HepG2 (cell line): Measurements from ENCODE around the gene RARS2. TPM values are rescaled to one million over a fixed set of nuclear protein-coding genes. Genes with fewer than 3 reads are reported as not detected.

Experiments
- ATAC-seq: fragments of 200-7000 bp; cut with Tn5 transposase; 3 replicates; pipeline ENCODE4 v1.9.1; 2020; ENCODE audit warnings: mild to moderate bottlenecking, moderate library complexity
- Bru-seq: library from RNA; stranded (reverse); fragments of 400-500 nt; gene quantifications from one replicate; lab custom pipeline; 2021; lab: Mats Ljungman, UMichigan
- BruChase-seq, 2 experiments: library from RNA; stranded (reverse); fragments of 400-500 nt; gene quantifications; one replicate each; lab custom pipeline; 2021; lab: Mats Ljungman, UMichigan
- BruUV-seq: library from RNA; stranded (reverse); fragments of 400-500 nt; replicated peaks from 2 replicates; lab custom pipeline; 2021; lab: Mats Ljungman, UMichigan
- CTCF ChIA-PET: fragments of 300-600 bp; formaldehyde crosslinking; extraction: SDS; loops from one replicate; lab custom pipeline; 2021; ENCODE audit warnings: low total read pairs, inconsistent platforms, low intra/inter-chr PET ratio; lab: Yijun Ruan, JAX
- POLR2A ChIA-PET: fragments of 350-600 bp; sonication (Branson Sonifier 250); formaldehyde crosslinking; loops from one replicate; lab custom pipeline; 2020; ENCODE audit warnings: antibody characterized with exemption, inconsistent platforms; lab: Yijun Ruan, JAX
- DNase-seq: peaks from one replicate; pipeline ENCODE4 v3.0.0-alpha.2; 2015; ENCODE audit warnings: low spot score
- FAIRE-seq: peaks from 3 replicates; lab custom pipeline; 2011; peaks lifted over from hg19 to GRCh38; lab: Jason Lieb, UNC
- H2AFZ ChIP-seq: one replicate; pipeline ENCODE4 v1.6.1; 2011; ENCODE audit warnings: low read length, inconsistent platforms
- H3K27ac ChIP-seq: fragments of 300-600 bp; 3 replicates; pipeline ENCODE4 v1.8.0; 2011; ENCODE audit warnings: mixed run types, mild to moderate bottlenecking, mixed read lengths, low read length, inconsistent platforms; ENCODE audit not compliant: insufficient read depth; ENCODE audit errors: extremely low read length
- H3K27me3 ChIP-seq, 2 experiments: fragments of 200-600 bp in 1 of 2; 2 replicates in 1 of 2; 3 replicates in 1 of 2; pipeline versions ENCODE4 v1.6.0 to v1.8.0; 2011; ENCODE audit warnings: low read length in 2 of 2, mild to moderate bottlenecking in 2 of 2, moderate library complexity in 2 of 2, inconsistent platforms in 1 of 2; ENCODE audit not compliant: insufficient read depth in 2 of 2, control insufficient read depth in 1 of 2
- H3K36me3 ChIP-seq, 2 experiments: fragments of 200-600 bp in 1 of 2; replicated peaks in 1 of 2; 2 replicates in 1 of 2; 3 replicates in 1 of 2; pipeline versions ENCODE4 v1.5.1 to v1.8.0; 2011; ENCODE audit warnings: low read length in 2 of 2, inconsistent platforms in 1 of 2; ENCODE audit not compliant: insufficient read depth in 2 of 2, control insufficient read depth in 1 of 2
- H3K4me1 ChIP-seq: 2 replicates; pipeline ENCODE4 v1.5.1; 2012; ENCODE audit warnings: low read length, inconsistent platforms; ENCODE audit not compliant: insufficient read depth
- H3K4me2 ChIP-seq: 2 replicates; pipeline ENCODE4 v1.6.0; 2011; ENCODE audit warnings: low read depth, low read length, inconsistent platforms
- H3K4me3 ChIP-seq, 3 experiments: fragments of 200-600 bp in 1 of 3; sonication (generic), shearing (Covaris generic) in 1 of 3; replicated peaks in 1 of 3; 2 replicates each; pipeline ENCODE4 v1.5.1; 2011 to 2016; ENCODE audit warnings: low read length in 3 of 3, inconsistent platforms in 2 of 3, low read depth in 2 of 3, mild to moderate bottlenecking in 2 of 3, control low read depth in 1 of 3, mixed read lengths in 1 of 3; ENCODE audit not compliant: insufficient read depth in 1 of 3
- H3K79me2 ChIP-seq: one replicate; pipeline ENCODE4 v1.6.1; 2011; ENCODE audit warnings: low read length, inconsistent platforms; ENCODE audit not compliant: insufficient read depth
- H3K9ac ChIP-seq: 2 replicates; pipeline ENCODE4 v1.6.0; 2011; ENCODE audit warnings: mild to moderate bottlenecking, low read depth, low read length, inconsistent platforms; ENCODE audit not compliant: insufficient read depth
- H3K9me3 ChIP-seq: 2 replicates; pipeline ENCODE4 v1.5.1; 2012; ENCODE audit warnings: mild to moderate bottlenecking, low read length
- H4K20me1 ChIP-seq: 2 replicates; pipeline ENCODE4 v1.6.0; 2011; ENCODE audit warnings: inconsistent platforms, mild to moderate bottlenecking, low read length, moderate library complexity; ENCODE audit not compliant: insufficient read depth
- AGO2 ChIP-seq: fragments of 200-400 bp; formaldehyde crosslinking; optimal IDR thresholded peaks from 2 replicates; pipeline ENCODE3; 2017; ENCODE audit warnings: mild to moderate bottlenecking, low read depth, low read length, moderate library complexity
- E2F5 ChIP-seq: sonication (generic); formaldehyde crosslinking; conservative IDR thresholded peaks from 2 replicates; pipeline ENCODE4 v1.4.0; 2020; ENCODE audit warnings: missing genetic modification reagents
- FOXA1 ChIP-seq, 2 experiments: fragments of 450-650 bp in 1 of 2; sonication (generic) in 1 of 2; formaldehyde crosslinking in 1 of 2; IDR thresholded peaks; 2 replicates each; pipeline versions ENCODE4 v1.4.0 to v1.6.1; 2016 to 2020; ENCODE audit warnings: missing genetic modification reagents in 1 of 2
- HNRNPUL1 ChIP-seq: fragments of 200-400 bp; formaldehyde crosslinking; IDR thresholded peaks from 2 replicates; pipeline ENCODE4 v1.6.1; 2017; ENCODE audit warnings: low read depth, mild to moderate bottlenecking, low read length, moderate library complexity
- KLF12 ChIP-seq: sonication (generic); formaldehyde crosslinking; IDR thresholded peaks from 2 replicates; pipeline ENCODE4 v1.4.0; 2020; ENCODE audit warnings: missing genetic modification reagents, borderline replicate concordance
- POLR2A ChIP-seq, 2 experiments: IDR thresholded peaks; 2 replicates each; pipeline ENCODE4 v1.6.1; 2011; ENCODE audit warnings: low read depth in 2 of 2, low read length in 2 of 2, mild to moderate bottlenecking in 1 of 2, moderate library complexity in 1 of 2; ENCODE audit not compliant: insufficient read depth in 1 of 2
- SALL2 ChIP-seq: sonication (generic); formaldehyde crosslinking; IDR thresholded peaks from 2 replicates; pipeline ENCODE4 v1.8.1; 2023; ENCODE audit warnings: mild to moderate bottlenecking, missing genetic modification reagents, inconsistent platforms
- TFE3 ChIP-seq: IDR thresholded peaks from 2 replicates; pipeline ENCODE4 v1.6.1; 2016
- ZBTB38 ChIP-seq: sonication (generic); formaldehyde crosslinking; IDR thresholded peaks from 2 replicates; pipeline ENCODE4 v1.5.1; 2020; ENCODE audit warnings: mild to moderate bottlenecking, missing genetic modification reagents
- ZBTB8A ChIP-seq: sonication (generic); formaldehyde crosslinking; IDR thresholded peaks from 2 replicates; pipeline ENCODE4 v1.4.0; 2020; ENCODE audit warnings: mild to moderate bottlenecking, low read depth, missing genetic modification reagents, borderline replicate concordance
- ZMAT3 ChIP-seq: sonication (generic); formaldehyde crosslinking; conservative IDR thresholded peaks from 2 replicates; pipeline ENCODE4 v1.7.0; 2021; ENCODE audit warnings: missing genetic modification reagents
- ZNF160 ChIP-seq: sonication (generic); formaldehyde crosslinking; IDR thresholded peaks from 2 replicates; pipeline ENCODE4 v1.8.0; 2022; ENCODE audit warnings: mild to moderate bottlenecking, inconsistent platforms, missing genetic modification reagents
- ZNF317 ChIP-seq: sonication (generic); formaldehyde crosslinking; IDR thresholded peaks from 2 replicates; pipeline ENCODE4 v1.5.0; 2020; ENCODE audit warnings: mild to moderate bottlenecking, missing genetic modification reagents
- ZNF432 ChIP-seq: sonication (generic); formaldehyde crosslinking; IDR thresholded peaks from 2 replicates; pipeline ENCODE4 v1.5.0; 2020; ENCODE audit warnings: missing genetic modification reagents, mild to moderate bottlenecking, borderline replicate concordance
- ZNF576 ChIP-seq: sonication (generic); formaldehyde crosslinking; IDR thresholded peaks from 2 replicates; pipeline ENCODE4 v1.4.0; 2020; ENCODE audit warnings: mild to moderate bottlenecking, missing genetic modification reagents
- WGBS: methylation state at CpG from one replicate; pipeline ENCODE4 v1.1.6; 2017; ENCODE audit warnings: low lambda C conversion rate; 5-methylcytosine and 5-hydroxymethylcytosine counted together
- in situ Hi-C: cut with HindIII; loops from 2 replicates; pipeline ENCODE4 v1.10.0; 2017; ENCODE audit warnings: low pct_unique_long_range_greater_than_20kb; ENCODE audit not compliant: extremely low pct_ligation_motif_present
- intact Hi-C: fragments of 100-400 bp; cut with micrococcal nuclease; formaldehyde crosslinking; loops from one replicate; pipeline ENCODE4 v1.10.0; 2022; ENCODE audit not compliant: unreplicated experiment
- long read RNA-seq, 2 experiments: library from RNA in 1 of 2; library from polyadenylated mRNA in 1 of 2; stranded (forward) in 1 of 2; unstranded in 1 of 2; transcript quantifications; one replicate each; pipeline ENCODE4 v2.0.0, GENCODE V29; 2019 to 2022
- polyA minus RNA-seq, 3 experiments: library from RNA; depleted of rRNA, polyadenylated mRNA; stranded (reverse); fragments of >200 nt; gene quantifications; 2 replicates each; pipeline ENCODE4 v1.2.3, GENCODE V29; 2011; ENCODE audit warnings: low replicate concordance in 1 of 3
- polyA plus RNA-seq, 8 experiments: library from polyadenylated mRNA; depleted of rRNA in 3 of 8; stranded (reverse) in 7 of 8; unstranded in 1 of 8; fragments of >200 nt; fragmentation: Illumina TruSeq in 4 of 8; extraction: Trizol in 4 of 8; gene quantifications; 2 replicates each; pipeline versions ENCODE4 v1.2.1 to v1.2.3, GENCODE V29; 2011 to 2016; ENCODE audit warnings: low read depth in 4 of 8, missing spikeins in 1 of 8, mixed read lengths in 1 of 8; ENCODE audit not compliant: insufficient read depth in 1 of 8
- total RNA-seq, 5 experiments: library from RNA; depleted of rRNA; stranded (reverse); fragments of >200 nt; fragmentation: Illumina TruSeq; extraction: Trizol; gene quantifications; 2 replicates each; pipeline ENCODE4 v1.2.3, GENCODE V29; 2016; ENCODE audit warnings: low read depth in 1 of 5

The RARS2 gene
- total RNA-seq (2016; rRNA removed; fragmentation: Illumina TruSeq; extraction: Trizol), result 80.1 and 103 TPM in 2 replicates
- total RNA-seq (2016; cell fraction: cytosol; rRNA removed; fragmentation: Illumina TruSeq; extraction: Trizol; ENCODE audit: low read depth), result 37.4 and 43.4 TPM in 2 replicates
- 81.0 and 99.9 TPM in 2 replicates for total RNA-seq (2016; cell fraction: insoluble cytoplasmic fraction; rRNA removed; fragmentation: Illumina TruSeq; extraction: Trizol)
- total RNA-seq (2016; cell fraction: membrane; rRNA removed; fragmentation: Illumina TruSeq; extraction: Trizol), result 77.6 and 80.4 TPM in 2 replicates
- total RNA-seq (2016; cell fraction: nucleus; rRNA removed; fragmentation: Illumina TruSeq; extraction: Trizol), result 80.5 and 89.7 TPM in 2 replicates
- 19.6 and 23.4 TPM in 2 replicates for polyA plus RNA-seq (2011; rRNA removed)
- 9.3 and 13.2 TPM in 2 replicates for polyA plus RNA-seq (2011; cell fraction: cytosol; rRNA removed)
- 14.0 and 14.7 TPM in 2 replicates for polyA plus RNA-seq (2011; cell fraction: nucleus; rRNA removed)
- polyA plus RNA-seq (2012), result 35.1 and 43.4 TPM in 2 replicates
- polyA plus RNA-seq (2016; cell fraction: cytosol; fragmentation: Illumina TruSeq; extraction: Trizol; ENCODE audit: low read depth), result 37.5 and 43.9 TPM in 2 replicates
- polyA plus RNA-seq (2016; cell fraction: insoluble cytoplasmic fraction; fragmentation: Illumina TruSeq; extraction: Trizol; ENCODE audit: low read depth), result 94.9 and 98.5 TPM in 2 replicates
- 69.8 and 72.8 TPM in 2 replicates for polyA plus RNA-seq (2016; cell fraction: membrane; fragmentation: Illumina TruSeq; extraction: Trizol; ENCODE audit: low read depth)
- 103 and 104 TPM in 2 replicates for polyA plus RNA-seq (2016; cell fraction: nucleus; fragmentation: Illumina TruSeq; extraction: Trizol; ENCODE audit: insufficient read depth, low read depth)
- polyA minus RNA-seq (2011; rRNA and poly(A)+ RNA removed; ENCODE audit: low replicate concordance), result 8.6 and 10.2 TPM in 2 replicates
- polyA minus RNA-seq (2011; cell fraction: cytosol; rRNA and poly(A)+ RNA removed), result 11.7 and 12.2 TPM in 2 replicates
- 49.2 and 63.3 TPM in 2 replicates for polyA minus RNA-seq (2011; cell fraction: nucleus; rRNA and poly(A)+ RNA removed)
- percentile 96 among the genes with signal in this experiment for Bru-seq, nascent RNA
- BruChase-seq, experiment 1, labeled RNA remaining after a 6-hour chase, result percentile 83 among the genes with signal in this experiment
- BruChase-seq, experiment 2, labeled RNA remaining after a 2-hour chase, result percentile 95 among the genes with signal in this experiment
- long read RNA-seq, experiment 1, transcript RARS2-201 (20 exons, 1,818 nt), result major isoform, 62 of 164 reads
- long read RNA-seq, experiment 1, partial matches to known transcripts, result 19 of 164 reads
- long read RNA-seq, experiment 1, other reads (novel, unspliced or antisense), result 83 of 164 reads
- long read RNA-seq, experiment 2, transcript RARS2-201 (20 exons, 1,818 nt), result major isoform, 19 of 96 reads
- long read RNA-seq, experiment 2, partial matches to known transcripts, result 31 of 96 reads
- long read RNA-seq, experiment 2, other reads (novel, unspliced or antisense), result 46 of 96 reads

- Histone ChIP-seq H3K36me3 (peaks cover 3 to 4% of the 10 kb centered on the region in 2 experiments; a peak in 2 of 5 replicates), H3K4me3 (peak within 1 kb of the TSS; percentile 90 to 98 (median 95)), H3K4me1 (peaks cover 60% of the 10 kb centered on the region), H3K27me3 (no peaks in the 10 kb centered on the region; a peak in 1 of 5 replicates), H2AFZ (peak within 1 kb of the TSS; percentile 13), H3K9ac (peak within 1 kb of the TSS; percentile 89), H3K4me2 (peak within 1 kb of the TSS; percentile 87), H3K9me3 (no peaks in the 10 kb centered on the region), H3K27ac (peak within 1 kb of the TSS; percentile 80), H3K79me2 (peaks cover 82% of the 10 kb centered on the region), H4K20me1 (0 out of 2 replicates have a peak, but pooled peaks cover 7% of the 10 kb centered on the region)
- intact Hi-C loops, result loop anchor here (2.0 to 5.0 kb wide), 3 partner anchors 82 to 207 kb away; no protein-coding TSS in a partner anchor
- DNase-seq (peak; percentile 93), FAIRE-seq (peak; percentile 61), ATAC-seq (peak; percentile 99)
- in situ Hi-C loops, result no loop called here
- POLR2A ChIA-PET, result interaction anchor here (0.8 to 1.9 kb wide), 9 partner anchors 16 to 209 kb away, joined by 3 to 8 read pairs (median 4); partner anchors contain the start of gene AKIRIN2
- CTCF ChIA-PET, result no interaction called here
- 0% methylated on average over 7 of the region's 49 CpGs for WGBS
- no TSS peak for BruUV-seq
- TF ChIP-seq AGO2, result peak; percentile 20
- no peak for TF ChIP-seq ZNF317 (CRISPR knock-in tag)
- no peak for TF ChIP-seq ZBTB8A
- peak; percentile 64; the same call in 1 of the 2 replicates for TF ChIP-seq KLF12 (CRISPR knock-in tag)
- no peak for TF ChIP-seq ZNF432 (CRISPR knock-in tag)
- no peak for TF ChIP-seq HNRNPUL1
- TF ChIP-seq TFE3 (CRISPR knock-in tag), result peak; percentile 83; the same call in 1 of the 2 replicates
- peak; percentile 87 to 96 for TF ChIP-seq POLR2A (IDR thresholded peaks at IDR 0.05; ENCODE audit: insufficient read depth in 1 of 2, low read depth in 2 of 2, low read length in 2 of 2)
- TF ChIP-seq ZNF160 (CRISPR knock-in tag), result peak; percentile 77; the same call in 1 of the 2 replicates
- TF ChIP-seq E2F5 (CRISPR knock-in tag), result peak; percentile 97
- no peak for TF ChIP-seq ZNF576 (CRISPR knock-in tag)
- TF ChIP-seq SALL2 (CRISPR knock-in tag), result peak; percentile 96; the same call in 1 of the 2 replicates
- no peak for TF ChIP-seq ZMAT3 (CRISPR knock-in tag)
- TF ChIP-seq ZBTB38 (CRISPR knock-in tag), result peak; percentile 66; the same call in 1 of the 2 replicates
- no peak for TF ChIP-seq FOXA1 (IDR thresholded peaks at IDR 0.05)
- peak; percentile 50 for TF ChIP-seq FOXA1 (CRISPR knock-in tag; IDR thresholded peaks at IDR 0.05)
These were observed at the start of gene RARS2, which contains the start of gene ORC3 for GRCh38 chr6:87589693-87590416. TSS of gene RARS2 (minus strand) at chr6:87589987. CDS start at chr6:87589957, 30 bp downstream. TSS of gene ORC3 (plus strand) at chr6:87590135. CDS start at chr6:87590169, 34 bp downstream.
